Astrocyte (in vitro differentiated cells and primary cell): ENCODE data around the gene RASL11A. TPM values are rescaled to one million over a fixed set of nuclear protein-coding genes. Genes with fewer than 3 reads are reported as not detected.

Experiments
- DNase-seq: peaks from one replicate; pipeline ENCODE4 v3.0.0-alpha.2; 2010; ENCODE audit warnings: low read depth
- FAIRE-seq: peaks from 2 replicates; lab custom pipeline; 2011; peaks lifted over from hg19 to GRCh38; lab: Jason Lieb, UNC
- H2AFZ ChIP-seq: 2 replicates; pipeline ENCODE4 v1.6.0; 2012; ENCODE audit warnings: low read depth, low read length, inconsistent platforms
- H3K27ac ChIP-seq: 2 replicates; pipeline ENCODE4 v1.5.1; 2011; ENCODE audit warnings: low read depth, low read length, inconsistent platforms
- H3K27me3 ChIP-seq: 2 replicates; pipeline ENCODE4 v1.6.0; 2011; ENCODE audit warnings: low read length, inconsistent platforms; ENCODE audit not compliant: insufficient read depth
- H3K36me3 ChIP-seq: 2 replicates; pipeline ENCODE4 v1.5.1; 2011; ENCODE audit warnings: low read length, inconsistent platforms; ENCODE audit not compliant: insufficient read depth
- H3K4me1 ChIP-seq: 2 replicates; pipeline ENCODE4 v1.5.1; 2011; ENCODE audit warnings: low read length, inconsistent platforms; ENCODE audit not compliant: insufficient read depth
- H3K4me2 ChIP-seq: 2 replicates; pipeline ENCODE4 v1.6.0; 2012; ENCODE audit warnings: low read length, inconsistent platforms
- H3K4me3 ChIP-seq: 2 replicates; pipeline ENCODE4 v1.5.1; 2011; ENCODE audit warnings: low read depth, mild to moderate bottlenecking, low read length, inconsistent platforms; ENCODE audit not compliant: insufficient read depth
- H3K79me2 ChIP-seq: 2 replicates; pipeline ENCODE4 v1.6.0; 2012; ENCODE audit warnings: mild to moderate bottlenecking, low read length, inconsistent platforms; ENCODE audit not compliant: insufficient read depth
- H3K9ac ChIP-seq: 2 replicates; pipeline ENCODE4 v1.6.0; 2012; ENCODE audit warnings: mild to moderate bottlenecking, low read length, inconsistent platforms
- H3K9me3 ChIP-seq: 2 replicates; pipeline ENCODE4 v1.5.1; 2012; ENCODE audit warnings: low read depth, mild to moderate bottlenecking, low read length, inconsistent platforms; ENCODE audit not compliant: insufficient read depth
- H4K20me1 ChIP-seq: 2 replicates; pipeline ENCODE4 v1.6.0; 2012; ENCODE audit warnings: low read length, inconsistent platforms; ENCODE audit not compliant: insufficient read depth
- H3K27ac Mint-ChIP-seq: one replicate; pipeline ENCODE4 v1.8.0; 2021; ENCODE audit warnings: mild to moderate bottlenecking, mixed read lengths; ENCODE audit not compliant: unreplicated experiment
- H3K27me3 Mint-ChIP-seq: one replicate; pipeline ENCODE4 v1.8.0; 2021; ENCODE audit warnings: low read depth, mixed read lengths; ENCODE audit not compliant: unreplicated experiment
- H3K36me3 Mint-ChIP-seq: one replicate; pipeline ENCODE4 v1.8.0; 2021; ENCODE audit warnings: low read depth, mixed read lengths; ENCODE audit not compliant: unreplicated experiment
- H3K4me1 Mint-ChIP-seq: one replicate; pipeline ENCODE4 v1.8.0; 2021; ENCODE audit warnings: low read depth, mixed read lengths; ENCODE audit not compliant: unreplicated experiment
- H3K4me3 Mint-ChIP-seq: one replicate; pipeline ENCODE4 v1.8.0; 2021; ENCODE audit warnings: mild to moderate bottlenecking, moderate library complexity, mixed read lengths; ENCODE audit not compliant: unreplicated experiment
- H3K9me3 Mint-ChIP-seq: one replicate; pipeline ENCODE4 v1.8.0; 2021; ENCODE audit warnings: mild to moderate bottlenecking, mixed read lengths; ENCODE audit not compliant: unreplicated experiment
- CTCF ChIP-seq: IDR thresholded peaks from 2 replicates; pipeline ENCODE4 v1.5.1; 2011; ENCODE audit warnings: low read depth, mild to moderate bottlenecking, inconsistent platforms, low read length, moderate library complexity; ENCODE audit not compliant: insufficient read depth
- EZH2 ChIP-seq: IDR thresholded peaks from 2 replicates; pipeline ENCODE4 v1.6.1; 2012; ENCODE audit warnings: mild to moderate bottlenecking, low read length, inconsistent platforms; ENCODE audit not compliant: insufficient read depth
- total RNA-seq: library from RNA; stranded (reverse); gene quantifications from 2 replicates; pipeline ENCODE4 v1.2.1, GENCODE V29; 2021

RASL11A gene
- total RNA-seq, 1 donor from 2014 or later: 2.2 TPM

- H3K4me3 ChIP-seq: no peak overlapping the region
- no peaks in the 10 kb centered on the region for H3K9me3 ChIP-seq
- Mint-ChIP-seq H3K27ac (no peak overlapping the region), H3K4me1 (no peaks in the 10 kb centered on the region), H3K27me3 (no peaks in the 10 kb centered on the region), H3K9me3 (peaks cover 8% of the 10 kb centered on the region), H3K4me3 (no peak overlapping the region), H3K36me3 (peaks cover 3% of the 10 kb centered on the region)
- H4K20me1 ChIP-seq: no peaks in the 10 kb centered on the region
- H2AFZ ChIP-seq: no peak overlapping the region
- DNase-seq: no peak
- no peak overlapping the region for H3K4me2 ChIP-seq
- H3K27me3 ChIP-seq: no peaks in the 10 kb centered on the region
- no peak overlapping the region for H3K27ac ChIP-seq
- no peak for FAIRE-seq
- H3K79me2 ChIP-seq: no peaks in the 10 kb centered on the region
- no peaks in the 10 kb centered on the region for H3K4me1 ChIP-seq
- no peak overlapping the region for H3K9ac ChIP-seq
- TF ChIP-seq CTCF: no peak
- TF ChIP-seq EZH2: no peak
- H3K36me3 ChIP-seq: no peaks in the 10 kb centered on the region
Measured at GRCh38 chr13:27228131-27228530, 42.5 kb upstream of the RASL11A start.

GRCh38 chr13:27229642-27230041, 41.0 kb upstream of the RASL11A start:
- Histone ChIP-seq H4K20me1 (no peaks in the 10 kb centered on the region), H3K27ac (no peak overlapping the region), H3K9me3 (no peaks in the 10 kb centered on the region), H3K4me2 (no peak overlapping the region), H3K4me1 (no peaks in the 10 kb centered on the region), H3K9ac (no peak overlapping the region), H3K4me3 (no peak overlapping the region), H3K36me3 (no peaks in the 10 kb centered on the region), H3K79me2 (no peaks in the 10 kb centered on the region), H3K27me3 (no peaks in the 10 kb centered on the region), H2AFZ (no peak overlapping the region)
- Mint-ChIP-seq H3K36me3 (peaks cover 5% of the 10 kb centered on the region), H3K27me3 (no peaks in the 10 kb centered on the region), H3K27ac (no peak overlapping the region), H3K9me3 (peaks cover 8% of the 10 kb centered on the region), H3K4me1 (no peaks in the 10 kb centered on the region), H3K4me3 (no peak overlapping the region)
- no peak for TF ChIP-seq EZH2
- no peak for TF ChIP-seq CTCF
- FAIRE-seq (no peak), DNase-seq (no peak)

- no peak overlapping the region for H3K4me2 ChIP-seq
- H3K27me3 Mint-ChIP-seq: no peaks in the 10 kb centered on the region
- no peak overlapping the region for H3K27ac Mint-ChIP-seq
- no peak overlapping the region for H3K9ac ChIP-seq
- no peak overlapping the region for H3K4me3 ChIP-seq
- no peaks in the 10 kb centered on the region for H3K9me3 ChIP-seq
- H3K36me3 ChIP-seq: no peaks in the 10 kb centered on the region
- H2AFZ ChIP-seq: no peak overlapping the region
- H3K27ac ChIP-seq: no peak overlapping the region
- DNase-seq (no peak), FAIRE-seq (no peak)
- H3K4me1 Mint-ChIP-seq: no peaks in the 10 kb centered on the region
- no peaks in the 10 kb centered on the region for H4K20me1 ChIP-seq
- no peaks in the 10 kb centered on the region for H3K27me3 ChIP-seq
- H3K79me2 ChIP-seq: no peaks in the 10 kb centered on the region
- H3K4me1 ChIP-seq: no peaks in the 10 kb centered on the region
- TF ChIP-seq CTCF: no peak
- TF ChIP-seq EZH2: no peak
- peaks cover 5% of the 10 kb centered on the region for H3K36me3 Mint-ChIP-seq
- H3K9me3 Mint-ChIP-seq: peaks cover 6% of the 10 kb centered on the region
- H3K4me3 Mint-ChIP-seq: no peak overlapping the region
Measured at GRCh38 chr13:27233964-27234363, 36.7 kb upstream of the RASL11A start.
